Tibial nerve (tissue), 4 donors: ENCODE data around the gene SOS2. TPM values are rescaled to one million over a fixed set of nuclear protein-coding genes. Genes with fewer than 3 reads are reported as not detected.

Experiments used
- DNase-seq, 2 donors: peaks; one replicate each; pipeline ENCODE4 v3.0.0-alpha.2; 2019; ENCODE audit warnings: low spot score in 2 of 2
- H3K27ac ChIP-seq, 4 donors: fragments of 200-600 bp; sonication (generic) in 3 of 4; one replicate each; pipeline ENCODE4 v1.5.1; 2017 to 2019; ENCODE audit warnings: mild to moderate bottlenecking in 1 of 4
- H3K27me3 ChIP-seq, 2 donors: fragments of 200-600 bp; sonication (generic) in 1 of 2; one replicate each; pipeline versions ENCODE4 v1.5.1 to v1.6.0; 2017 to 2019
- H3K36me3 ChIP-seq, 3 donors: fragments of 200-600 bp; sonication (generic); one replicate each; pipeline ENCODE4 v1.5.1; 2018 to 2019
- H3K4me1 ChIP-seq, 4 donors: fragments of 200-600 bp; sonication (generic) in 3 of 4; one replicate each; pipeline ENCODE4 v1.5.1; 2017 to 2019
- H3K4me3 ChIP-seq, 4 donors: fragments of 200-600 bp; sonication (generic) in 3 of 4; one replicate each; pipeline ENCODE4 v1.5.1; 2017 to 2019; ENCODE audit warnings: mild to moderate bottlenecking in 1 of 4, moderate library complexity in 1 of 4
- H3K9me3 ChIP-seq, 4 donors: fragments of 200-600 bp; sonication (generic) in 3 of 4; one replicate each; pipeline ENCODE4 v1.5.1; 2017 to 2019
- CTCF ChIP-seq, 5 experiments: fragments of 200-600 bp in 3 of 5; fragments of 450-650 bp in 2 of 5; sonication (generic) in 3 of 5; IDR thresholded peaks; one replicate each; pipeline ENCODE4 v1.5.1; 2016 to 2019; ENCODE audit warnings: antibody characterized with exemption in 5 of 5, mild to moderate bottlenecking in 3 of 5, moderate library complexity in 2 of 5
- EP300 ChIP-seq, 2 donors: sonication (generic); formaldehyde crosslinking; IDR thresholded peaks; one replicate each; pipeline ENCODE4 v1.6.1; 2017; ENCODE audit warnings: antibody characterized with exemption in 2 of 2, mild to moderate bottlenecking in 1 of 2
- POLR2A ChIP-seq, 2 donors: fragments of 450-650 bp; IDR thresholded peaks; one replicate each; pipeline ENCODE4 v1.6.1; 2017; ENCODE audit warnings: antibody characterized with exemption in 2 of 2, mild to moderate bottlenecking in 2 of 2, moderate library complexity in 2 of 2
- WGBS, 2 donors: methylation state at CpG; one replicate each; pipeline ENCODE4 v1.1.5; 2018; 5-methylcytosine and 5-hydroxymethylcytosine counted together
- total RNA-seq, 4 donors: library from RNA; depleted of rRNA; stranded (reverse); fragments of >200 nt; gene quantifications; one replicate each; pipeline ENCODE4 v1.1.0, GENCODE V29; 2016

SOS2 gene
- total RNA-seq, 4 donors from 2014 or later, result 30.9 to 41.5 (median 38.0) TPM

- no peak overlapping the region for H3K4me3 ChIP-seq
- no peaks in the 10 kb centered on the region for H3K27me3 ChIP-seq
- no peaks in the 10 kb centered on the region for H3K9me3 ChIP-seq
- H3K27ac ChIP-seq, result no peak overlapping the region
- no peak for DNase-seq
- H3K36me3 ChIP-seq, result peaks cover 0 to 34% (median 0%) of the 10 kb centered on the region in 3 donors
- H3K4me1 ChIP-seq, result no peaks in the 10 kb centered on the region
- TF ChIP-seq CTCF (IDR thresholded peaks at IDR 0.05) (no peak), POLR2A (IDR thresholded peaks at IDR 0.05) (no peak), EP300 (IDR thresholded peaks at IDR 0.05) (no peak)
- 82% methylated on average over 7 of the region's 7 CpGs for WGBS, 2 donors
Measured at GRCh38 chr14:50249136-50249775, 17.9 kb upstream of the SOS2 start.

GRCh38 chr14:50247245-50247644 lies 15.9 kb upstream of the SOS2 start:
- H3K36me3 ChIP-seq, result peaks cover 0 to 27% (median 0%) of the 10 kb centered on the region in 3 donors
- H3K9me3 ChIP-seq, result no peaks in the 10 kb centered on the region
- H3K4me1 ChIP-seq, result no peaks in the 10 kb centered on the region
- H3K4me3 ChIP-seq, result no peak overlapping the region
- no peak for DNase-seq
- H3K27me3 ChIP-seq, result no peaks in the 10 kb centered on the region
- TF ChIP-seq EP300 (IDR thresholded peaks at IDR 0.05) (no peak), POLR2A (IDR thresholded peaks at IDR 0.05) (no peak), CTCF (IDR thresholded peaks at IDR 0.05) (no peak)
- WGBS, 2 donors, result 73 to 75% methylated on average over 3 of the region's 3 CpGs
- H3K27ac ChIP-seq, result no peak overlapping the region

GRCh38 chr14:50242566-50243310 lies 11.4 kb upstream of the SOS2 start:
- DNase-seq, result no peak
- H3K9me3 ChIP-seq, result no peaks in the 10 kb centered on the region
- no peaks in the 10 kb centered on the region for H3K4me1 ChIP-seq
- H3K36me3 ChIP-seq, result peaks cover 0 to 12% (median 0%) of the 10 kb centered on the region in 3 donors
- TF ChIP-seq POLR2A (IDR thresholded peaks at IDR 0.05) (no peak), CTCF (IDR thresholded peaks at IDR 0.05) (no peak), EP300 (IDR thresholded peaks at IDR 0.05) (no peak)
- no peak overlapping the region for H3K4me3 ChIP-seq
- no peak overlapping the region for H3K27ac ChIP-seq
- WGBS, 2 donors, result 87 to 94% methylated on average over 5 of the region's 5 CpGs
- H3K27me3 ChIP-seq, result no peaks in the 10 kb centered on the region

- no peak for TF ChIP-seq POLR2A (IDR thresholded peaks at IDR 0.05)
- TF ChIP-seq CTCF (IDR thresholded peaks at IDR 0.05), result no peak
- no peak for TF ChIP-seq EP300 (IDR thresholded peaks at IDR 0.05)
- WGBS, 2 donors, result 98% methylated on average over 1 of the region's 1 CpG
- no peaks in the 10 kb centered on the region for H3K27me3 ChIP-seq
- H3K27ac ChIP-seq, result no peak overlapping the region
- no peak overlapping the region for H3K4me3 ChIP-seq
- H3K9me3 ChIP-seq, result no peaks in the 10 kb centered on the region
- DNase-seq, result no peak
- no peaks in the 10 kb centered on the region for H3K4me1 ChIP-seq
- peaks cover 0 to 12% (median 0%) of the 10 kb centered on the region in 3 donors for H3K36me3 ChIP-seq
Measured at GRCh38 chr14:50242096-50242495, 10.7 kb upstream of the SOS2 start.

GRCh38 chr14:50237427-50237826 lies 6.0 kb upstream of the SOS2 start:
- Histone ChIP-seq H3K27me3 (no peaks in the 10 kb centered on the region), H3K4me3 (no peak overlapping the region), H3K4me1 (peaks cover 0 to 3% (median under 1%) of the 10 kb centered on the region in 4 donors), H3K27ac (no peak overlapping the region), H3K36me3 (no peaks in the 10 kb centered on the region), H3K9me3 (no peaks in the 10 kb centered on the region)
- no peak for TF ChIP-seq POLR2A (IDR thresholded peaks at IDR 0.05)
- no peak for TF ChIP-seq CTCF (IDR thresholded peaks at IDR 0.05)
- no peak for TF ChIP-seq EP300 (IDR thresholded peaks at IDR 0.05)
- WGBS, 2 donors, result 37 to 38% methylated on average over 3 of the region's 3 CpGs
- DNase-seq, result no peak
